HuH-7.5 (cell line): ENCODE results near the gene UVSSA.

Experiments
- DNase-seq: peaks from one replicate; pipeline ENCODE4 v3.0.0; 2011; ENCODE audit warnings: low spot score

Gene UVSSA, protein sequence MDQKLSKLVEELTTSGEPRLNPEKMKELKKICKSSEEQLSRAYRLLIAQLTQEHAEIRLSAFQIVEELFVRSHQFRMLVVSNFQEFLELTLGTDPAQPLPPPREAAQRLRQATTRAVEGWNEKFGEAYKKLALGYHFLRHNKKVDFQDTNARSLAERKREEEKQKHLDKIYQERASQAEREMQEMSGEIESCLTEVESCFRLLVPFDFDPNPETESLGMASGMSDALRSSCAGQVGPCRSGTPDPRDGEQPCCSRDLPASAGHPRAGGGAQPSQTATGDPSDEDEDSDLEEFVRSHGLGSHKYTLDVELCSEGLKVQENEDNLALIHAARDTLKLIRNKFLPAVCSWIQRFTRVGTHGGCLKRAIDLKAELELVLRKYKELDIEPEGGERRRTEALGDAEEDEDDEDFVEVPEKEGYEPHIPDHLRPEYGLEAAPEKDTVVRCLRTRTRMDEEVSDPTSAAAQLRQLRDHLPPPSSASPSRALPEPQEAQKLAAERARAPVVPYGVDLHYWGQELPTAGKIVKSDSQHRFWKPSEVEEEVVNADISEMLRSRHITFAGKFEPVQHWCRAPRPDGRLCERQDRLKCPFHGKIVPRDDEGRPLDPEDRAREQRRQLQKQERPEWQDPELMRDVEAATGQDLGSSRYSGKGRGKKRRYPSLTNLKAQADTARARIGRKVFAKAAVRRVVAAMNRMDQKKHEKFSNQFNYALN

GRCh38 chr4:1346781-1347409 is at the start of gene UVSSA:
TSS of gene UVSSA (plus strand) at chr4:1347208. CDS start at chr4:1348092, 884 bp downstream.
- DNase-seq, result peak; percentile 100

GRCh38 chr4:1297456-1298325 is 49.3 kb upstream of the UVSSA start:
- no peak for DNase-seq

DNA sequence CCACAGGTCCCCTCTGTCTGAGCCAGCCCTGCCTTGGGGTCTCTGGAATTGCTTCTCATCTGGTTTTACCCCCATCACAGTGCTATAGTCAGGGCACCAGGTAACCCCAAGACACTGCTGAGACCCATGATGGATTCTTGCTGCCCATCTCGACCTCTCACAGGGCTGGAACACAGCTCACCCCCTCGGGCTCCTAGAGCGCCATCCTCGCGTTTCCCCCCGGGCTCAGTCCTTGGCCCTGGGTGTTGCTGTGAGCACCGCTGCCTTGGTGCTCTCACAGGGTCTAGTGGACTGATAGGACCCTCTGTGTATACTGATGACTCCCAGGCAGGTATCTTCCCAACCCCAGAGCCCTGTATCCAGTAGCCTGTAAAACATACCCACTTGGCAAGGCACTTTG is 48.5 kb upstream of the UVSSA start:
- no peak for DNase-seq

GRCh38 chr4:1299301-1299860 is 47.6 kb upstream of the UVSSA start:
- DNase-seq, result no peak

DNA sequence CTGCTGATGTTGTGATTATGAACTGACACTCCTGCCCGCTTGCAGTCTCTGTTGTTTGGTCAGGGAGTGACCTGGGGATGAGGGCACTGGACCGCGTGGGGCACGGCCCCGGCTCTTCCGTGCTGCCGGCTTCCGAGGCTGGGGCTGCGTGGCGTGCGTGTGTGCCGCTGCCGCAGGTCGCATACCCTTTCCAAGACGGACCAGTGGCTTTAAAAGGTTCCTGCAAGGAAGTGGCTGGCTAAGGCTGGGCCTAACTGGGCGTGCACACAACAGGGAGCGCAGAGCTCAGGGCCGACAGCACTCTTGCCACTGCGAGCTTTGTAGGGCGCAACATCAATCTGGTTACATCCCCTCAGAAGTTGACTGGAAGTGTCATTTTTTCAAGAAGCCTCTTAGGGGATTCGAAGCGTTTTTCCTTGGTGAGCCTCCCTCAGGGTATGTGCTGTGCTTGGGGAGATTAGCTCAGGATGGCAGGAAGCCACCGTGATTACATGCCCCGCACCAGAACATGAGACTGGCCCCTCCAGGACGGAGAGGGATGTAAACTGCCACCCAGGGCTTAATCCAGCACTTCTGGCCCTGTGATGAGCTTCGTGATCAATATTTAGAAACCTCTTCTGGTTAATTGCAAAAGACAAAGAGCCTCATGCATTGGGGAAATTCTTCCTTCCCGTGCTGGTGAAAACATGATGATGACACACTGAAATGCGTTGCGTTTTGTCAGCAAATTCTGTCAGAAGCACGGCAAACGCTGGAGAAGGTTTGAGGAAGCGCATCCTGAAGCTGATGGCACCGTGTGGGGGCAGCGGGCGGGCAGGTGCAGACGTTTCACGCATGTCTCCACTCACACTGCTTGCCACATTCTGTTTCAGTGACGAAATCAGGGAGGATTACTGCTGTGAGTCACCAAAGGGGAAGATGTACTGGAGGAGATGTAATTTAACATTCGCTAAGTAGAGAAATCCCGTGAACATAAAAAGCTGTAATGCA is 46.2 kb upstream of the UVSSA start:
- DNase-seq, result no peak

- DNase-seq, result no peak
Observed at GRCh38 chr4:1302159-1302558, 44.8 kb upstream of the UVSSA start.

DNA sequence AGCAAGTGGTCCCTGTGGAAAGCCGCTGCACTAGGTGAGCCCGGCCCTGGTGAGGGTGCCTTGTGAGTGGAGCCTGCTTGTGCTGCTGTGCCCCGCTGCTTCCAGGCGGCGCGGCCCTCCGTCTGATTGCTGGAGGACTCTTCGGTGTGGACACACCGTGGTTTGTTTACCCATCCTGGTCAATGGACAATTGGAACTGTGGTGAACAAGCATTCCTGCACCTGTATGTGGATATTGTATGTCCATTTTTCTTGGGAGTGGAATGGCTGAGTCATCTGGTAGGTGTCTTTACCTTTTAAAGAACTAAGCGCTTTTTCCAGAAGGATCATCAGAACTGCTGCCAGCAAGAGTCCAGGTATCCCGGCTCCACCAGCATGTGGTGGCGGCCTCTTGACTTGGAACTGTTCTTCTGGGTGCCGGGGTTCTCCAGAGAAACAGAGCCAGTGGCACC is 41.7 kb upstream of the UVSSA start:
- no peak for DNase-seq

- no peak for DNase-seq
Observed at GRCh38 chr4:1305781-1306455, 41.1 kb upstream of the UVSSA start.

GRCh38 chr4:1307951-1308735 is 38.9 kb upstream of the UVSSA start:
- DNase-seq, result no peak

DNA sequence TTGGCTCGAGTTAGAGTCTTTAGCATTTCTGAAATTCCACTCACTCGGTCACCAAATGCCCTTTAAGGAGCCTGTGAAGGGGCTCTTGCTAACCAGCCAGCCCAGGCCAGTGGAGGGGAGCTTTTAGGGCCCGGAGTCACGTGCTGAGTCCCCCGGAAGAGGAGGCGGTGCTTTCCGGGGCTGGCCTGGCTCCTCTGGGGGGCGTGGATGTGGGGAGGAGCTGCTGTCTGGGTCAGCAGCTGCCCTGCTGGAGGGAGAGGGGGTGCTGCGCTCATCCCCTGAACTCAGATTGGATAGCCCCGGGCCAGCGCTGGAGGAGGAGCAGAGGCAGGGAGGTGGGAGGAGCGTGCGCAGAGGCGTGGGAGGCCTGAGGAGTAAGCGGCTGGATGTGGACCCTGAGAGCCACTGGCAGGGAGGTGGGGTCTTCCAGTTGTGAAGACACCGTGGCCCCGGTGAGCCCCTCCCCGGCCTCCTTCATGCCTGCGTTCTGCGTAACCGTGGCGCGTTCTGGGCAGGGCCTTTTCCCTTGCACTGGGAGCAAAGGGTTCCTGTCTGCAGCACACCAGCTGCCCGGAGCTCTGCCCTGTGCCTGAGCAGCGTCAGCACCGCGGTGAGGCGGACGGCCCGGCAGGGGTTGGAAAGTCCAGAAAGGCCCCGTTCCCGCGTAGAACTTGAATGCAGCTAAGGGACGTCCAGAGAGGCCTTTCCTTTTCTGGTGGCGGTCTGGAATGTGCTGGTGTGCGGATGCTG is 37.6 kb upstream of the UVSSA start:
- no peak for DNase-seq

DNA sequence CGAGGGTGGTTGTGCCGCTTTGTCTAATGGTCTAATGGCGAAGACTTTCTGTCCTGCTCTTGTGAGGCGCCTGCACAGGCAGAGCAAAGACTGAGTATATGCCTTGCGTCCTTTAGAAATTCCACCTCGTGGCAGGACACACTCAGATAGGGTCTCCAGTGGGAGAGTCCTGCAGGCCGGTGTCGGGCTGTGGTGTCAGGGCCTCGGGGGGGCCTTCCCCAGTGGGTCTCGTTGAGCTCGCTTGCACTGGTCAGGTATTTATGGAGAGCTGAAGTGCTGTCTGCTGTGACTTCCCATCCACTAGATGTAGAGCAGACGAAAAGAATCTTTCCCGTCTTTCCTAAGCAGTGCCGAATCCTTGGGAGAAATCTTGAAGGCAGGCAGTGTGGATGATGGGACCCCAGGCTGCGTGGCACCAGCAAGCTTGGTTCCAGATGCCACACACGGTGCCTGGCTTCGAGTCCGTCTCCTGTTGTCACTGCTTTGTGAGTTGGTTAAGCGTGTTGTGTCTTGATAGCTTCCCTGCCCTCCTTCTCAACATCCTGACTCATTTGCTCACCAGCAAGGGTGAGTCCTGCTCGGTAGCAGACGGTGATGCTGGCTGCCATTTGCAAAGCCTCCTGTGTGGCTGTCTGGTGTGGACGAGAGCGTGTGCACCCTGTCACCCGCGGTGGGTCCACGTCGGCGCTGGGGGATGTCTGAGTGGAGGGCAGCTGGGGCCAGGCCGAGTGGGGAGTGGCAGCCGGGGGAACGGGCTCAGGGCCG is 36.8 kb upstream of the UVSSA start:
- DNase-seq, result no peak

- no peak for DNase-seq
Observed at GRCh38 chr4:1310796-1311631, 36.0 kb upstream of the UVSSA start.

- no peak for DNase-seq
Observed at GRCh38 chr4:1312821-1313640, 34.0 kb upstream of the UVSSA start.

- DNase-seq, result no peak
Observed at GRCh38 chr4:1315306-1315705, 31.7 kb upstream of the UVSSA start.

GRCh38 chr4:1315836-1316536 is 31.0 kb upstream of the UVSSA start:
- no peak for DNase-seq
